Stimulated activated CD8-positive, alpha-beta memory T cell treated with anti-CD3 and anti-CD28 coated beads, Interleukin-4, amount 100 ng/mL, for 4 hours (primary cell): ENCODE results near the gene IL12RB1.
A peak's percentile ranks its signal among the peaks of the same experiment; 100 is the strongest.
"Not testable (repeated sequence)": the region's sequence is repeated elsewhere in the genome, so short reads cannot be mapped to it uniquely, and the experiment has no call there.

Experiments
- DNase-seq, 2 donors: peaks; one replicate each; pipeline ENCODE4 v3.0.0-alpha.2; 2020; ENCODE audit warnings: low read depth in 2 of 2, low spot score in 1 of 2

IL12RB1 gene

DNA sequence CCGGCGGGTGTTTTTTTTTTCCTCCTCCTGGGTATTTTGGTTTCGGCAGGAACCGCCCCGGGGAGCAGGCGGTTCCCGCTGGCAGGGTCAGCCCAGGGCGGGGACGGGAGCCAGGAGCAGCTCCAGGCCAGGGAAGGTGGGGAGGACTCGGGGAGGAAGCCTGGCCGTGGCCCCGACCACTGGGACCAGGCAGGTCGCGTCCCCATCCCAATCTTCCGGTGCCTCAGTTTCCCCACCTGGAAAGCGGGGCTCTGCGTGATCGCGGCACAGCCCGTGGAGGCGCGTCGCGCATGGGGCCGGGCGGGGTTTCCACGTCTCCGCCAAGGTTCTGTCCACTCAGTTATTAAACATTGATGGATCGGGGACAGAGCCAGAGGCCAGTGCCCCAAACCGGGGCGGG is 34.8 kb downstream of the IL12RB1 start:
- DNase-seq: no peak

DNA sequence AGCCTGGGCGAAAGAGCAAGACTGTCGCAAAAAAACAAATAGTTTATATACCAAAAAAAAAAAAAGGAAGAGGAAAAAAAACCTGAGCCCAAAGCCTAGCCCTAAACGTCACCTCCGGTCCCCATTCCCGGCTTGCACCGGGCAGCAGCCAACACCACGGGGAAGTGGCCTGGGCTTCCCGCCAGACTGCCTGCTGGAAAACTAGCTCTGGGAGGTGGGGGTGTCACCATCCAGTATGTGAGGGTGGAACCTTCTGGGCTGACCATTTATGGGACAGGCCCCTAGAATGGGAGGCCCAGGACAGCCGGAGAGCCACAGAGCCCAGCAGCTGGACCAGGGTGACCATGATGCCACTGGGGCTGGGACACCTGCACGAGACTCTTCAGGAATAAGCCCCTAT is 37.3 kb downstream of the IL12RB1 start:
- DNase-seq: no peak

DNA sequence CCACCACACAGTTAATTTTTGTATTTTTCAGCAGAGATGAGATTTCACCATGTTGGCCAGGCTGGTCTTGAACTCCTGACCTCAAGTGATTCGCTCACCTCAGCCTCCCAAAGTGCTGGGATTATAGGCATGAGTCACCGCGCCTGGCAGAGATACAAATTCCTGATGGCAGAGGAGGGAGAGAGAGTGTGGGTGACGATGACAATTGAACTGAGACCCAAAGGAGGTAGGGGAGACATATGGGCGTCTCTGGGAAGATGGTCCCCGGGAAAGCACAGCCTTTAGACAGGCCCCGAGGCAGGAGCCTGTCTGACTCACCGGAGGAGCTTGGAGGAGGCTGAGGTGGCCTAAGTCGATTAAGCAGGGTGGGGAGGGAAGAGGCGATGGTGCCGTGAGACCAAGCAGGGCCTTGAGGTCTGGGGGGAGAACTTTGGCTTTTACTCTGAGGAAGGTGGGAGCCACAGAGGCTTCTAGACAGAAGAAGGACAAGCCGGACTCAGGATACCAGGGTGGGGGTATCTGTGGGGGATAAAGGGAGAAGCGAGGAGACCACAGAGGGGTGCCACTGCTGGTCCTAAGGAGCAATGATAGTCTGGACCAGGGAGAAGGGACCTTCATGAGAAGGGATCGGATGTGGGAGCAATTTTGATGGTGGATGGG is 40.5 kb downstream of the IL12RB1 start:
- DNase-seq: no peak

DNA sequence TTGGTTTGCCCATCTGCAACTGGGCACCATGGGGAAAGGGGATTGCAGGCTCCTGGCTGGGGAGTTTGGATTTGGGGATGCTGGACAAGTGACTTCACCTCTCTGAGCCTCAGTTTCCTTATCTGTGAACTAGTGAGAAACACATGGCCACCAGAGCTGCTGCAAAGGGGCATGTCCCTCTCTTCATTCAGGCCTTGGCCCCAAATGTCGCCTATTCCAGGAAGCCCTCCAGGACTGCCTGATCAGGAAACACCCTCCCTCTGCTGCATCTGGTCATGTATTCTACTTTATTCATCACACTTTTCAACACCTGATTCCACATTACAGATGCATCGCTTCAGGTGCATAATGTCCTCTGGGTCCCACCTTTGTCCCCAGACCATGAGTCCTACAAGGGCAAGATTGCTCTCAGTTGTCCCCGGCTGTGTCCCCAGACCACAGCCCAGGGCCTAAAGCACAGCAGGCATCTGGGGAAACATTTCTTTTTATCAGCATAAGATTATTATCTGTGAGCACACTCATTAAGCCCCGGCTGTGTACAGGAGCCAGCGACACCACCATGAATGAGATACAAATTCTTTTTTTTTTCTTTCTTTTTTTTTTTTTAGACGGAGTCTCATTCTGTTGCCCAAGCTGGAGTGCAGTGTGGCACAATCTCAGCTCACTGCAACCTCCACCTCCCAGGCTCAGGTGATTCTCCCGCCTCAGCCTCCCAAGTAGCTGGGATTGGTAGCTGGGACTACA is 41.3 kb downstream of the IL12RB1 start:
- no peak for DNase-seq

DNA sequence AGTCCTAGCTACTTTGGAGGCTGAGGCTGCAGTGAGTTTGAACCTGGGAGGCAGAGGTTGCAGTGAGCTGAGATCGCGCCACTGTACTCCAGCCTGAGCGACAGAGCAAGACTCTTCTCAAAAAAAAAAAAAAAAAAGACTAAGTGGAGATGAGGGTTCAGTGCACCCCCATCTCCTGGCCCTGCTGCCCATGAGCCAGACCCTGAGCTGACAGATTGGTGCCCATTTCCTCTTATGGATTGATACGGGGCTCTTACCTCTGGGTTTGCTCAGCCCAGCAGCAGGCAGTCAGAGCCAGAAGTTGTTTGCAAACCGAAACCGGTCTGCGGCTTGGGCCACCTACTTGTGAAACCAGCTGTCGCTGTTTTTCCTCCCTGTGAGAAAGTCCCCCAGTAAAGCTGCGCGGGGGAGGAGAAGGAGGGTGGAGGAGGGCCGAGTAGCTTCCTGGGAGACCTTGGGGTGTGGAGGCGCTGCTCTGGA is 41.9 kb downstream of the IL12RB1 start:
- DNase-seq: peak; percentile 70 to 78

DNA sequence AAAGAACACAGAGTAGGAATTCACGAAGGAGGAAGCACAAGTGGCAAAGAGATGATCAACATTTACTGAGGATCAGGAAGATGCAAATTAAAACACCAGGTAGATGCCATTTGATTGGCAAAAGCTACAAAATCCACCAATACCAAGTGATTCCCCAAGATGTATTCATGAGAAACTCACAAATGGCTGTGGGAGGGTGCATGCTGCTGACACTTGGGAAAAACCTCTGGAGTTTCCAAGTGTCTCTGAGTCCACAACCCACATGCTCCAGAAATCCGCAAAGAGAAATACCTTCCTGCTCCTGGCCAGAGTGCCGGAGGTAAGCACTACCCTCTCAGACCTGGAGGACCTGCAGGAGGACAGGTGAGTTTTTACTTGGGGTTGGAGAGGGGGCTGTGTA is 43.1 kb downstream of the IL12RB1 start:
- DNase-seq: no peak

DNA sequence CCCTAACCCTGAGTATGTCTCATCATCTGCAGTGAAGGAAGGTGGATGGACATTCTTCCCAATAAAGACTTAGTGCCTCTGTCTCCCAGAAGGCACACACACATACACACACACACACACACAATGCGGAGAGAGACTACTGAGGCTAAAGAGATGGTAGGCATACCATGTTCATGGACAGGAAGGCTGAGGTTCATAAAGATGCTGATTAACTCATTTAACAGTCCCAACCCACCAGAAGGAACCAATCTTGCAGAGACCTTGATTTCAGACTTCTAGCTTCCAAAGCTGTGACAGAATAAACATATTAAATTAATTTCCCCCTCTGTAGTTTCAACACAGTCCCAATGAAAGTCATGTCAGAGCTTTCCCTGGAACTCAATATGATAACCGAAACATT is 45.7 kb downstream of the IL12RB1 start:
- DNase-seq: no peak

DNA sequence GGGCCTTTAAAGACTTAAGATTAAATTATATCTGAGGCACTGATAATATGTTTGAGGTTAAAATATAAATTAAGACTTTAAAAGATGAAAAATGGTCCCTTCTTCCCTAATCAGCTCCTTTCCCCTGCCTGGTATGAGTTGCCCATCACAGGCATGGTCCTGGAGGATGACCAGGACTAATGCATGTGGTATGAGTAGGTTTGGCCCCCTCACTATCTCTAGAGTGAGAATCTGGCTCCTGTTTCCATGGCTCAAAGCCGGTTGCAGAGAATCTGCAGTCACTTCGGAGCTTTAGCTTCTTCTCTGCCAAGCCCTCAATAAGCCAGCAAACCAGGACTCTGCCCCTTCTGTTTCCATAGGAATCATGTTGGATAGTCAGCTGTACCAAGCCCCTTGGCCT is 54.6 kb downstream of the IL12RB1 start:
- not testable (repeated sequence) for DNase-seq

DNA sequence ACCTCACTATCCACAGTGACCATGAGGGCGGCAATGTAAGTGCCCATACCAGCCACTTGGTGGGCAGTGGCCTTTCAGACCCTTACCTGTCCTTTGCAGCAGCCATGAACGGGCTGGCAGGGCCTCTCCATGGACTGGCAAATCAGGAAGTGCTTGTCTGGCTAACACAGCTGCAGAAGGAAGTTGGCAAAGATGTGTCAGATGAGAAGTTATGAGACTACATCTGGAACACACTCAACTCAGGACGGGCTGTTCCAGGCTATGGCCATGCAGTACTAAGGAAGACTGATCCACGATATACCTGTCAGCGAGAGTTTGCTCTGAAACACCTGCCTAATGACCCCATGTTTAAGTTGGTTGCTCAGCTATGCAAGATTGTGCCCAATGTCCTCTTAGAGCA is 55.3 kb downstream of the IL12RB1 start:
- DNase-seq: not testable (repeated sequence)

DNA sequence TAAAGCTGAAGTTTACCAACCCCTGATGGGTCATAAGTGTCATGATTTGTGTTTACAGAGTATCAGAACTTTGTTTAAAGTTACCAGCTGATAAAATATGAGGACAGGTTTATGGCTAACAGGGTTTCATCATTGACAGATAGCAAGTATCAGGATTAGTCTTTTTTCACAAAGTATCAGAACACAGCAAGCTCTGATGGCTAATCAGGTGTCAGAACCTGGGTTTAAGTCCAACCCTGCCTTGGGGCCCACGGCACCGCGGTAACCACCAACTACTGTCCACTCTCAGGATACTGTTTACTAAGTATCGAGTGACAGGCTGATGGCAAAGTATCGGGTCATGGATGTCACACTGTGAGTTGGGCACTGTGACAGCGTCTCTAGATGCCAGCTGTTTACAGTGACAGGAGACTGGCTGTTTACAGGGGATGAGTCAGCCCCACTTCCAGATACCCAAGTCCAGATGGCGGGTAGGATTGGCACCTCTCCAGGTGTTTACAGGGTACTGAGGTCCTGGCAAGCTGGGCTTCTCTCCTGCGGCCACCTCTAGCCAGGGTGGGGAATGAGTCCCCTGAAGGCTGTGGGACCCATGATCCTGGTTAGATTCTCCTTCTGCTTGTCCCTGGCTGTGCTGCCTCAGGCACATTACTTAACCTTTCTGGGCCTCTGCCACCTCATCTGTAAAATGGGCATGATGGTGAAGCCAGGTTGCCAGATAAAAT is 57.0 kb downstream of the IL12RB1 start:
- no peak for DNase-seq

DNA sequence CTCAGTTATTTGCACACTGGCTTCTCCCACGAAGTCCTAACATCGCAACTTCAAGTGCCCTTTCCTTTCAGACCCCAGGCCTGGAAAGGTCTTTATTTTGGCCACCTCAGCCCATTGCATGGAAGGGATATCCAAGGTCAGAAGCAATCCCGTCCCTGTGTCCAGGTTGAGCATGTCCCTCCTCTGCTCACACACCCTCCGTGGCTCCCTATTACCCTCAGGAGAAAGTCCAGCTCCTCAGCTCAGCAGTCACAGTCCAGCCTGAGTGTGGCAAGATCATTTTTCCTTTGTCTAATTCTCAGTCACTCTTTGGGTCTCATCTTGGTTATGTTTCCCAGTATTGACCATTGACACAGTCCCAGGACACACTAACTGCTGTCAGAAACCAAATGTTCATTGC is 59.6 kb downstream of the IL12RB1 start:
- no peak for DNase-seq

DNA sequence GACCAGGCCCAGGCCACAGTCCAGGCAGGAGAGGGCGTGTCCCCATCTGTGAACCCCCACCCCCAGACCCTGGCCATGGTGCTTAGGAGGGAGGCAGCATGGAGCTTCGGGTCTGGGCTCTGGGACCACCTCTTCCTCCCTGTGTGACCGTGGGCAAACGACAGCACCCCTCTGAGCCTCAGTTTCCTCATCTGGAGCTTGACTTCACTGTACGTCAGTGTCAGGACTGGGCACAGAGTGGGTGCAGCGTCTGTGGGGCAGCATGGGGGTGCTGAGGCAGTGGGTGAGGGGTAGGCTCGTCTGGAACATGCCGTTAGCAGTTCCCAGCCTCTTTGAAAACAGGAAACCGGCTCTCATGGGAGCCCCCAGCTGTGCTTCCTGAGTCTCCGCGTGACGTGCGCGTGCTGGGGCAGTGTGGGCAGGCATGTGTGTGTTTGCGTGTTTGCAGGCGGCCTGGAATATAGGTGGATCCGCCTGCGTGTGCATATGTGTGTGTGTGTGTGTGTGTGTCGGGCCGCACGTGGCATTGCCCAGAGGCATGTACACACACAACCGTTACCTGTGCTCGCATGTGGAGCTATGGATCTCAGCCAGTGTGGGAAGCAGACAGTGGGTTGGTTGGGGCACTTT is 63.0 kb downstream of the IL12RB1 start:
- peak in 1 of 2 donors; percentile 31 for DNase-seq

DNA sequence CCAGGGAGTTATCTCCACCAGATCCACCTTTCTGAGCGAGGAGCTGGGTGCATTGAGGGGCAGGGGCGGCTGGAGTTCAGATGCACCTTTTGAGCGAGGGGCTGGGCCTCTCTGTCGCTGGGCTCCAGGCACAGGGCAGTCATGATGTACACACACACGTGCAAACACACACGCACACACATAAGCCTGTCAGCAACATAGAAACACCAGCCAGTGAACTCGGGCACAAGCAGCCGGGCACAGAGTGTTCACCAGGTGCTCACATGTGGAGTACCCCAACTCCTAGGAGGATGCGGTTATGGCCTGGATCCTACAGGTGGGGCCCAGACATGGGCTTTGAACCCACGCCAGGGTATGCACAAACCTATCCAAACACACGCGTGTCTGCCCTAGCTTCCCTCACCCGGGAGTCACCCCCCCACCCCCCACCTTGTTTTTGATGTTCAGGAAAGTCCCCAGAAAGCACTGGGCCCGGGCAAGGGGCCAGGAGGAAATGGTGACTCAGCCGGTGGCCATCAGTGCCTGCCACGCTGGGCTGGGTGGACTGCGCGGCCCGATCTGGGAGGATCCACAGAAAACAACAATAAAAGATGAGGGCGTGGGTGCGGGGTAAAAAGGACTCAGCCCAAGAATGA is 65.5 kb downstream of the IL12RB1 start:
- DNase-seq: peak in 1 of 2 donors; percentile 59

DNA sequence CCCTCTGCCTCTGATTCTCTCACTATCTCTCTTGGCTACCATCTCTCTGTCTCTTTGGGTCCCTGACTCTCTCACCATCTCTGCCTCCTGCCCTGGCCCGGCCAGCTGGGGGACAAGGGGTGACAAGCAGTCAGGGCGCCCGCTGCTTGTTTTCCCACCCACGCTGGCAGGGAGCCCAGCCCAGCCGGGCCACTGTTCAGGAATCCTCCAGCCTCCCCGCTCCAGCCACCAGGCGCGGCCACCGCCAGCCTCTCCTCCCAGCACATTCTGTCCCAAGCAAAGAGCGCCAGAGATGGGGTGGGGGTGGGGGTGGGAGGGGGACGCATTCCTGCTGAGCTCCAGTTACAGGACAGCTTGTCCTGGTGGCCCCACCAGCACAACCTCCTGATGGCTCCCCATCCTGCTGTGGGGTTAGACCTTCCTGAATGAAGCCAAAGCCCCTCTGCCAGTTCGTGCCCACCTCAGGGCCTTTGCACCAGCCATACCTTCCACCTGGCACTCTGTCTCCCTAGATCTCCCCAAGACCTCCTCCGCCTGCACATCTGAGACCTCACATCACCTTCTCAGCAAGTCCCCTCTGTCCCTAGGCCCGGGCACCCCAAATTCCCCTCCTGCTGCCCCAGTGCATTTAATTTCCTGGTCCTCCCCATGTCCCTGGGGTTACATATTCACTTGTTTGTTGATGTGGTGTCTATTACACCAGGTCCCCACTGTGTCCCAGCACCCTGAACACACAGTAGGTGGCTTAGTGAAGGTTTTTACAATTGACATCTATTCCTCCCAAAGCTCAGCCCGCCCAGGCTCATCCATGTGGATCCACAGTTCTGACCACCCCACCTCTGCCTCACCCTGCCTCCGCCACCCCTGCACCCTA is 66.3 kb downstream of the IL12RB1 start:
- DNase-seq: no peak

DNA sequence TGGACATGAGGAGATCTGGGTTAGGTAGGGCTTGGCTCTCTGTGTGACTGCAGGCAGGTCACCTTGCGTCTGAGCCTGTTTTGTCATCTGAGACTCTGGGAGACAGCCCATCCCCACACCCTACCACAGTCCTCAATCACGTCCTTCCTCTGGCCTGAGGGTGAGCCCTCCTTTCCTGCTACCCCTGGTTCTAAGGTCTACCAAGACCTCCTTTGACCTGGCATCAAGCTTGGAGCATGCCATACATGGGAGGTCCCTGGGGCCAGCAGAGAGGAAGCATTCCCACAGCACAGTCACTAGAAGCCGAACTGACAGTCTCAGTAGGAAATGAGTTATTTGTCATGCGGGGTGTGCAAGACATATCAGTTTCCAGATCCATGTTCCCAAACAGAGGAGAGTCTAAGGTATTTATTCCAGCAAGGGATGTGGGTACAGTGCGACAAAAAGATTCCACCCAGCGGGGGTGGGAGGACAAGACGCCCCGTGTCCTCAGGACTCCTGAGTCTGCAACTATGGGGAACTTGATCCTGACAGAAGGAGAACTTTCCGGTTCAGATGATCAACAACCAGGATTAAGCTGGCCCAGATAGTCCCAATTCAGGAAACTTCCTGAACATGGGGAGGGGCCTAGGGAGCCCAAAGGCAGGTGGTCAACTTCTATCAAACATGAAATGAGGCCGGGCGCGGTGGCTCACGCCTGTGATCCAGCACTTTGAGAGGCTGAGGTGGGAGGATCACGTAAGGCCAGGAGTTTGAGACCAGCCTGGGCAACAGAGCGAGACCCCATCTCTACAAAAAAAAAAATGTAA is 69.3 kb downstream of the IL12RB1 start:
- DNase-seq: no peak

DNA sequence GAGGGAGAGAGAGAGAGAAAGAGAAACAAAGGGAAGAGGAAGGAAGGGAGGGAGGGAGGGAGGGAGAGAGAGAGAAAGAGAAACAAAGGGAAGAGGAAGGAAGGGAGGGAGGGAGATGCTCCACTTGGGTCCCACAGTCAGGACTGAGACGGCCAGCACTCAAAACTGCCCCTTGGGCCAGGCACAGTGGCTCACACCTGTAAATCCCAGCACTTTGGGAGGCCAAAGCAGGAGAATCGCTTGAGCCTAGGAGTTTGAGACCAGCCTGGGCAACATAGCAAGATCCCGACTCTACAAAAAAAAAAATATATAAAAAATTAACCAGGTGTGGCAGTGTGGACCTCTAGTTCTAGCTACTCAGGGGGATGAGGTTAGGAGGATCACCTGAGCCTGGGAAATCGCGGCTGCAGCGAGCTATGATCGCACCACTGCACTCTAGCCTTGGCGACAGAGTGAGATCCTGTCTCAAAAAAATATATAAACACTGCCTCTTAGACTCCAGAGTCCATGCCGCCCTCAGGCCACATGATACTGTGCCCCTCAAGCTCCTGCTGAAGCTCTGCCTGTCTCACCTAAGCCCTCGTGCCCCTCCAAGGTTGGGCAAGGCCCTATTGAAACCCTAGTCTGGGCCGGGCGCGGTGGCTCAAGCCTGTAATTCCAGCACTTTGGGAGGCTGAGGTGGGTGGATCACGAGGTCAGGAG is 70.4 kb downstream of the IL12RB1 start:
- no peak for DNase-seq

DNA sequence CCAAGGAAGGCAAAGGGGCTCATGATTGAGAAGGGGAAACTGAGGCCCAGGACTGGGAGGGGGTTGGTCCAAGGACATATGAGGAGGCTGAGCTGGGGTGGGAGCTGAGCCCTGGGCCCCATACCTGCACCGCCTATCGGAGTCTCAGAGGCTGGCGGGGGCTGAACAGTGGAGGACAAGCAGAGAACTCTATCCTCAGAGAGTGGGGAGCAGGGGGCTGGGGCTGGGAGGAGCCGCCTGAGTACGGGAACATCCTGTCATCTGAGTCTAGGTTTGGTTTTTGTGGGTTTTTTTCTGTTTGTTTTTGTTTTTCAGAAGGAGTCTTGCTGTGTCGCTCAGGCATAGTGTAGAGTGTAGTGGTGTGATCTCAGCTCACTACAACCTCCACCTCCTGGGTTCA is 72.5 kb downstream of the IL12RB1 start:
- no peak for DNase-seq

DNA sequence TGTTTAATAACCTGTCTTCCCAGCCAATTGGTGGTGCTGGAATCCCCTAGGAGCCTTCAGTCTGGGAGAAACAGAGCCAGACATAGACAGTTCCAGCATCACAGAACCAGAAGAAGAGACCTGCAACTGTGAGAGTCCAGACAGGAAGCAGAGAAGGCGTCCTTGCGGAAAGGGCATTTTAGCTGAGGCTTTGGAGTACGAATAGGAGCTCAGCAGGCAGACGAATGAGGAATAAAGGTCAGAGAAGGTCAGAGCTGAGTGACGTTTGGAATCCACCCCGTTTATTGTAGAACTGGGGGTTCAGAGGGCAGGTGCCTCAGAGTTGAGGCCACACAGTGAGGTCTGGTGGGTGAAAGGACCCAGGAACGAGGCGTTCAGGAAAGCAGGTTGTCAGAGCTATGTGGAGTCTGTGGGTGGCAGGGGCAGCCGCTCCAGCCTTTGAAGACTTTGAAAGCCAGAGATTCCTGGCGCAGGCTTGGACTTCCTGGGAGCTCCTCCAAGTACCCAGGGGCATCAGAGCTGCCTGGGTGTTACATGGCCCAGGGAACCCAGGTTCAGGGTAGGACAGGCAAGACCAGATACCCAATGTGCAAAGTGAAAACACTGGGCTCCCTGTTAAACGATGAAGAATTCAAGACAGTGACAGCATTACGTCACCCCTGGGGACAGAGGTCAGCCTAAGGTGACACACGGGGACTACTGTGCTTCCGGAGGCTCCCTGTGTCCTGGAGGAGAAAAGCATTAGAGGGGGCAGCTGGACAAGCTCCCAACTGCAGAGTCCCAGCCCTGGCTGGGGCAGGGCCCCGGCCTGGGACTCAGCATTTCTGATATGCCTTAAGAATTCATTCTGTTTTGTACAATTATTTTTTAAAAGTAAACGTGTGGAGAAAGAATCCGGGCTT is 73.3 kb downstream of the IL12RB1 start:
- no peak for DNase-seq
